Retina (tissue), 1 donor: Measurements from ENCODE around the gene AFF2.
A peak's percentile ranks its signal among the peaks of the same experiment; 100 is the strongest.

ENCODE experiments used
- DNase-seq: peaks from one replicate; pipeline ENCODE4 v3.0.0-alpha.2; 2016

AFF2 gene

GRCh38 chrX:148768296-148768695, 267.9 kb downstream of the AFF2 start:
- DNase-seq, result no peak

DNA sequence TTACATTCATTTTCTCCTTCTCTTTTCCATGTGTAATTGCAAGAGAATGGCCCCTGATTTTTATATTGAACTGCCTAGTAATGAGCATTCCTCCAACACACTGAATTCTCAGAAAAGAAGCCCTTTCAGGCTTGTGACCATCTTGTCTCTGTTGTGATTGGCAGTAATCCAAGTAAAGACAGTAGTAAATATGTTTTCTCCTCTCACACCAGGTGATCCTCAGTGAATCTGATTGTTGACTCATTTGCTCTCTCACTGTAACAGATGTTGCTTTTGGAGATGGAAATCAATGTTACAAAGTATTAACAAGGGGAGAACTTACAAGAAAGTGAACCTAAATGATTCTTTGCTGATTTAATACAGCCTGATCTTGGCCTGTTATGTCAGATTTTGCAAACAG, 271.0 kb downstream of the AFF2 start:
- DNase-seq, result no peak

GRCh38 chrX:148774276-148774675, 273.9 kb downstream of the AFF2 start:
- DNase-seq, result no peak

- no peak for DNase-seq
These were observed 283.7 kb downstream of the AFF2 start for GRCh38 chrX:148784137-148784536.

GRCh38 chrX:148784856-148785255, 284.4 kb downstream of the AFF2 start:
- peak; percentile 33 for DNase-seq

- no peak for DNase-seq
These were observed 284.8 kb downstream of the AFF2 start for GRCh38 chrX:148785256-148785655.

- DNase-seq, result no peak
These were observed 288.0 kb downstream of the AFF2 start for GRCh38 chrX:148788449-148788848.

DNA sequence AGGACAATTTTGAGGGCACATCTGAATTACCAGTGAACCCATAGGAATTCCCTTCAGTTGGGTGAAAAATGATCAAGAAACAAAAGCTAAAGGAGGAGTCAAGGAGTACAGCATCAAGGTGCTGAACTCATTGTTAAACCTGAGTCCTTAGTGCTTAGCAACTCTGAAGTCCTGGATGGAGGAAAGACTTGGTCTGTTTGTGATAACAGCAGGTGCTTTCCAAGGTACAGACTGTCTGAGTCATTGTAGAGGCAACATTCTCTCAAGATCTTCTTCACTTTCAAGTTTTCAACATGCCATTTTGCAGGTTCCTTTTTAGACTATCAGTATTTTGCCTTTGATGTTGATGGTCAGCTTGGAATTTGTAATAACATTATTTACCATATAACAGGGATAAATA, 293.9 kb downstream of the AFF2 start:
- DNase-seq, result no peak

DNA sequence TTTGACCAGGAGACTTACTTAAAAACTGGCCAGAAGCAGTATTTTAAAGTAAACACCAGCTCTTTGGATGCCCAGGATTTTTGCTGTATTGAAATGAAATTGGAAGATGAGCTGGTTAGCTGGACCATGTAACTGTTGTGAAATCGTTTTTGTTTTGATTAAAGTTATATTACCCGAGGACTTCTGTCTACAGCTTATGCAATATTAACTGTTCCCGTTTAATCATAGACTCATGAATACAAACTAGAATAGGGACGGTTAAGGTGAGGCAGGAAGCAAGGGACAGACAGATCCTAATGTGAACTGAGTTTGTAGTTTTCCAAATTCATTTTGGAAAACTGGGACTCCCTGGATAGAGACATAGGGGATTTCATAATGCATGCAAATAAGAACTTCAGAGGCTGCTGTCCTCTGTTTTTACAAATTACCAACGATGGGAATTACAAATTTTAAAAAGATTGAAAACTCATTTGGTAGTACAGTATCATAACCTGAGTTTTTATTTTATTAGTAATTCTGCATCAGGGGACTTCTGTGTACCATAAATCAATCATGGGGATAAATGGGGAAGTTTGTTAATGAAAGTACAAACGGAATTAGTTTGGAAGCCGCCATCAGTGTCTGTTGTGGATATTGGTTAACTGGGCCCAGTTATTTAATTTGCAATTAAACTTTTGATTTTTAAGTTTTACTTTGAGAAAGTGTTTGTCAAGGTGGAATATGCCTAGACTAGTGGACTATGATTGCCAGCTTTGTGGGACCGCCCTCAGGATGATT, 304.4 kb downstream of the AFF2 start:
- DNase-seq, result no peak

- no peak for DNase-seq
These were observed 305.9 kb downstream of the AFF2 start for GRCh38 chrX:148806145-148806870.

GRCh38 chrX:148808833-148809232, 308.4 kb downstream of the AFF2 start:
- no peak for DNase-seq

DNA sequence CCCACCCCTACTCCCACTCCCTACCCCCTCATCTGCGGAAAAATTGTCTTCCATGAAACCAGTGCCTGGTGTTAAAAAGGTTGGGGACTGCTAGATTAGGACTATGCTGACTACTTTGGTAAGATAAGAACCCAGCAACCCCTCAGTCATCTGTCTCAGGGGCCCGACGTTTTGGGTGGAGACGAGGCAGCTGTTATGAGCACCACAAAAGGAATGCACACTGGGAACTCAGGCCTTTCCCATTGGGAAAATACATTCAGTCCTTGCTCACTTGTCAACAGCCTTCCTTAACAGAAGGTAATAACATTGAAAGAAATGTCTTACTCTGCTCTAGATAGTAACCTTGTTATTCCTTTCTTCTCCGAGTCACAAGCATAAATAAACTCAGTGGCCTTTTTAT, 310.8 kb downstream of the AFF2 start:
- no peak for DNase-seq

DNA sequence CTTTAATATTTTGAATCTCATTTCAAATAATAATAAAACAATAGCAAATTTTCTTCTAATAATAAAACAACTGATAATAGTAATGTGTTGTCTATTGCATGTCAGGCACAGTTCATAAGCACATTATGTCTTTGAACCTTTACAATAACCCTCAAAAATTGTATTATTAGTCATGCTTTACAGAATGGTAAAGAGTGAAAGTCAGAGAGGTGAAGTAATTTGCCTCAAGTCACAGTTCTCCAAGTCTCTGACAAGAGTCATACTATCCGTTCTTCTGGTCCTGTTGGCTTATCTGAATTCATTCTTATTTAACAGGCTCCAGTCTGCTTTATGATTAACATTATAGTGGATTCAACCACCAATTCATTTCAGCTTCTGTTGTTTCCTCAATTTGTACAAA, 313.0 kb downstream of the AFF2 start:
- no peak for DNase-seq

DNA sequence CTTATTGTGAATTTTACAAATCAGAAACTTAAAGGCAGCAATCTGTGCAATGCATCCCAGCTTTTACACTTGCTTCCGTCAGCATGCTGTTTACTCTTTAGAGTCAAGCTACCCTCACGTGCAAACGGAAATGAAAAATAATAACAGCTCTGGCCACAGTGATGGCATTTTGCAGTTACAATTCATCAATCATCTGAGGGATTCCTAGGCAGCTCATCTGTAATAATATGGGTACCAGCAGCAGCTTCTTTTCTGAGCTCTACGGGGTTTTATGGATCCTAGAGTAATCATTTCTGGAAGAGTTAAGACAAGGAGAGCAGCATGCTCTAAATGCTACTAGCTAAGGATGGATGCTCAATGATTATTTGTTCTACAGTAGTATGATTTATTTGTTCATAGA, 313.6 kb downstream of the AFF2 start:
- no peak for DNase-seq

GRCh38 chrX:148815218-148815961, 315.0 kb downstream of the AFF2 start:
- DNase-seq, result no peak

GRCh38 chrX:148823986-148824385, 323.6 kb downstream of the AFF2 start:
- DNase-seq, result no peak

GRCh38 chrX:148825696-148826095, 325.3 kb downstream of the AFF2 start:
- no peak for DNase-seq

GRCh38 chrX:148836741-148837140, 336.3 kb downstream of the AFF2 start:
- DNase-seq, result no peak

DNA sequence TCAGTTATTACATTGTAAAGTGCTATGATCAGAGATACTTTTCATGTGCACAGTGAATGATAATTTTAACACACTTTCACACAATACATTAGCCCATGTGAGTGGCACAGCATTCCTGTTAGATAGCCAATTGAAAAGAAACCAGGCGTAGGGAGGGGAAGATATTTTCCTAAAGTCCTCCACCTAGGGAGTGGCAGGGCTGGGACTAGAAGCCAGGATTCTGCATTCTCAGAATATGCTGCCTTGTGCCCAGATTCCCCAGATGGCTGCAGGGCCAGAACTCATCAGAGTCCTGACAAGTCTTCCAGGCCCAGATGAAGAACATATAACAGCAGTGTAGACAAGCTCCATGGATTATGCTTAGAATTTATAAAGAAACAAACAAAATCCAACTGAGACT, 350.2 kb downstream of the AFF2 start:
- no peak for DNase-seq

GRCh38 chrX:148854306-148854705, 353.9 kb downstream of the AFF2 start:
- DNase-seq, result no peak

- no peak for DNase-seq
These were observed 356.1 kb downstream of the AFF2 start for GRCh38 chrX:148856505-148856904.

- peak; percentile 54 for DNase-seq
These were observed 365.1 kb downstream of the AFF2 start for GRCh38 chrX:148865277-148866210.

DNA sequence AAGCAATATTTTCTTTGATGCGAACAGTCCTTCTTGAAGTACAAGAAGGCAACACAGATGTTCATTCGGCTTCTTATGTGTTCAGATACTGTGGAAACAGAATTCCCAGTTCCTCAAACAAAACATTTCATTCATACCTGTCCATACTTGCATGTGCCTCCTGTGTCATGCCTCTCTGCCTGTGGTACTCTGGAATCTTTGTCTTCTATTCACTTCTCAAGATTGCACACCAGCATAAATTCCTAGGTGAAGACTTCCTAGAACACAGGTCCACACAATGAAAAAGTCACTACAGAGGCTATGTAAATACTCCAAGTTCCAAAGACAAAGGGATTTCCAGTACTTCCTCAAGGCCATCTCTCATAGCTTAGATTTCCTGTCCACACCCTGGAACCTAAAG, 367.2 kb downstream of the AFF2 start:
- no peak for DNase-seq
